NCI-H748 (cell line): ENCODE results near the gene ADAMTS1.

ENCODE experiments used
- DNase-seq: peaks from one replicate; lab custom pipeline; 2025; ENCODE audit not compliant: unreplicated experiment; lab: John Stamatoyannopoulos, UW

The ADAMTS1 gene

DNA sequence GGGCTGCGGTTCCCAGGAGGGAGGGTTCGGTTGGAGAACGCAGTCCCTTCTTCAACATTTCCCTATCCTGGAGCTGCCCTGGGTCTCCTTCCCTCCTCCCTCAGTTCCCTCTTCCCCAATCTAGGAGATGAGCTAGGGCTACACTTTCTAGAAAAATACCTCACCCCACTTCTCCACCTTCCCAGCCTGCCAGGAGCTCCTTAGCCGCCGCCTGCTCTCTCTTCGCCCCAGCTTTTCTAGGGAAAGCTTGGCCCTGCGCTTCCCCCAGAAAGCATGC lies 488 bp upstream of the ADAMTS1 start:
- DNase-seq, result peak; percentile 34

DNA sequence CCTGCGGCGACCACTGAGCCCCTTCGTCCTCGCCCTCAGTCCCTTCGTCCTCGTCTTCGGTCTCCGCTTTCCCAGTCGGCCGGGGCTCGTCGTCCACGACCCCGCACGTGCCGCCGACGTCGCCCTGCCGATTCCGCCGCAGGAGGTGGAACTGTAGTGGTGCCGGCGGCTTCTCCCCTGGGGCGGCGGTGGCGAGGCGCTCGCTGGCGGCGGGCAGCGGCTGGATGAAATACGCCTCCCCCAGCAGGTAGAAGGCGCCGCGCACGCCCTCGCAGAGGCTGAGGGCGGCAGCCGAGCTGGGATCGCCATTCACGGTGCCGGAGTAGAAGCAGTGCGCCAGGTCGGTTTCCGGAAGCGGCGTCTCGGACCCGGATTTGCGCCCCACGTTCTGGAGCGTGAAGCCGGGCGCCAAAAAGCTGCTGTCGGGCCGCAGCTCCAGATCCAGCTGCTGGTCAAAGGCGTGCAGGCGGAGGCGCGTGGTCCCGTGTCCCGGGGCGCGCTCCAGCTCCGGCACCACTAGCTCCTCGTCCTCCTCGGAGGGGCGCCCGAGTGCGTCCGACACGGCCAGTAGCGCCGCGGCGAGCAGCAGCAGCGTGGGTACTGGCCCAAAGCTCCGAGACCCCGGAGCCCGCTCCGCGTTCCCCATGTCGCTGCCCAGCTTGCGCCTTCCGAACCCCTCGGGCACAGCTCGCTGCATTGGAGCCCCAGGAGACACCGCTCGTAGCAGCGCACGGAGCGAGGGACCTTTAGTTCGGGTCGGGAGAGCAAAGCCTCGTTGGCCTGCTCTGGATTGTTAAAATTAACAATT lies 747 bp downstream of the ADAMTS1 start:
- DNase-seq, result peak; percentile 49

DNA sequence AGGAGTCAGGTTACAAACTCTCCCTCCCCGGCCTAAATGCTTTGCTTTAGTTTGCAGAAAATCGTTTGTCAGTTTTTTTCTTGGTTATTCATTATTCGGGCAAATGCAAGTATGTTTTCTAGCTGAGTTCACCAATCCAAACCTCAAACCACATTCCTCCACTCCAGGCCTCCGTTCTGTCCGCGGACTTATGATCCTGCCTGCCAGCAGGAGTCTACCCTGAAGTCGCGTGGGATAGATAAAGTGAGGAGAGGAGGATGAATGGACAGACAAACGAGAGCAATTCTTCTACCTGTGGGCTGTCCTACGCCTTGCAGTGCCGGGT lies 1.3 kb downstream of the ADAMTS1 start:
- DNase-seq, result no peak

DNA sequence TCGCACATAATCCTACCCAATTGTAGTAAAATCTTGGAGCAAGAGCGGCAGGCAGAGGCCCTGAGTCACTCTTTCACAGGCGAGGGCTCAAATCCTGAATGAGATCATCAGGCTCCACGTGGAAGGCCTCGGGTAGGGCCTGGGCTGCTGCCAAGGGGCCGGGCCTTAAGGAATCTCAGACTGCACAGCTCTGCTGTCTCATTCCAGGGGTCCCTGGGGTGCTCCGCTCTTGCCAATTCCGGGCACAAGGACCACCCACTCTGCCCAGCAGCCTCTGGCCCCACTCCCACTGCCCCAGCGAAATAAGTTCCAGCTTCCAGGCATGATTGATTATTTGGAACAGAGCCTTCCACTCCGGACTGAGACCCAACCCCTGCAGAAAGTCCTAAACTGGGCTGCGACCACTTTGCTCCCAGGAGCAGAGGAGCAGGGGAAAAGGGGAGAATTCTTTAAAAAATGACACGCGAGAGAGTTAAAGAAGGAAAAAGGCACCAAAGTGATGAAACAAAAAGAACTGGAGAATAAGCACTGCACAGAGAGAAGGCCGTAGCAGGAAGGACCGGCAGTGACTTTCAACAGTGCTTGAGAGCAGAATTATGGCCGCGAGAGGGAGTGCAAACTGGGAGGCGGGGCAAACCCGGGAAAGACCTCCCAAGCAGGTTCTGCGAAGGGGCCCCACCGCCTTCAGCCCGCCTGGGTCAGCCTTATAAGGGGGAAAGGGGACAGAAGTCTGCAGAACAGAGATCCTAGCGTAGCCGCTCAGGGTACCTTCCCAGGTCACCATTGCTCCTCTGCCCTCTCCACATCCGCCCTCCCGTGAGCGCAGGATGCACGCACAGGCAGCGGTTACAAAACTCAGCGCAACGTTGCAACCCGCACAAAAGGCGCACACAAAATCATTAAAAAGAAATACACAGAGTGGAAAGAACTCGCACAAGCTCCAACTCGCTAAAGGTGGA lies 2.0 kb downstream of the ADAMTS1 start:
- DNase-seq, result peak; percentile 14

DNA sequence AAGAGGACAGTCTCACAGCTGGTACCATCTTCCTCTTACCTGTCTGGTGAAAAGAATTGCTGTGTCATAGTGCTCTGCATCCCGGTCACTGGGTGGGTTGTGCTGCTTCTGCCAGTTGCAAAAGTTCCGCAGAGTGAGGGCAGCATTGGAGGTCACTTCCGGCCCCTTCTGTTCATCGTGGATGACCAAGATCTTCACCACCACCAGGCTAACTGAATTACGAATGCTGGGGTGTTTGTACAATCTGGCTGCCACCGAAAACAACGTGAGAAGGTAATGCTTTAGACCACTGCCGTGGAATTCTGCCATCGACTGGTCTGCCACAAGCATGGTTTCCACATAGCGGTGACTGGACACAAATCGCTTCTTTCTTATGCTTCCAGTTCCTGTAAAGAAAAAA lies 2.9 kb downstream of the ADAMTS1 start:
- DNase-seq, result no peak

DNA sequence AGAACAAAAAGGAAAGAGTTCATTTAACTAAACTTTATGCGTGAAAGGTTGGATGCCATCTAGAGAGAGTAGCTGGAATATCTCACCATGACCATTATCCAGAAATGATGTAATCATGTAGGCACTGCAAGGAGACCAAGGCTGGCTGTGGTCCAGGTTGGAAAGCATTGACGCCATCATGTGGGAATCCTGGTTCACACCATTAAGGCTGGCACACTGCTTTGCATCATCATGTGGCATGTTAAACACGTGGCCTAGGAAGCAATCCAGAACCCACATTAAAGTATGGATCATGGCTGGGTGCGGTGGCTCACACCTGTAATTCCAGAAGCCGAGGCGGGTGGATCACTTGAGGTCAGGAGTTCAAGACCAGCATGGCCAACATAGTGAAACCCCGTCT lies 4.3 kb downstream of the ADAMTS1 start:
- DNase-seq, result peak; percentile 22

DNA sequence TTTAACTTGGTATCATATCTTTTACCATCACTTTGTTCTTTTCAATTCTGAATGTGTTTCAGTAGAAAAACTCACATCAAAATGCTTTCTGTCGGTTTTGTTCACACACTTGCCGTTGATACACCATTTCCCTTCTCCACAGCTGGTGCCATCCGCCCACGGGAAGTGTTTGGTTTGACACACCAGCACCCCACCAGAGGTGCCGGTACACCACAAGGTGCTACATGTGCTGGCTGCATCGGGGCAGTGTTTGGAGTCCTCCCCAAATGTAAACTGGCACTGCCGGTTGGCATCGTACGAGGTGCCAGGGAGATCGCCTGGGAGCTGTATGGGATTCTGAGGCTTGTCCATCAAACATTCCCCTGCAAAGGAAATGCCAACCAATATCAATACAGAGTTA lies 5.0 kb downstream of the ADAMTS1 start:
- DNase-seq, result no peak

DNA sequence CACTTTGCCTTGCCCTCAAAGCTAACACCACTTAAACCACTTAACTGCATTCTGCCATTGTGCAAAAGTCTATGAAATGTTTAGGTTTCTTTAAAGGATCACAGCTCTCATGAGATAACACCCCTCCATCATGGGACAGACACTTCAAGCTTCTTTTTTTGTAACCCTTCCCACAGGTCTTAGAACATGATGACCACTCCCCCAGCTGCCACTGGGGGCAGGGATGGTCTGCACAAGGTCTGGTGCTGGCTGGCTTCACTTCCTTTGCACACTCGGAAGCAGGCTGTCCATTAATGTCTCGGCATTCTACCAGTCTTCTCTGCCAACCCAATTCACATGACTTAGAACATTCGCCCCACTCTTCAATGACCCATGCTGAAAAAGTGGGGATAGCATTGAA lies 7.7 kb downstream of the ADAMTS1 start:
- no peak for DNase-seq

DNA sequence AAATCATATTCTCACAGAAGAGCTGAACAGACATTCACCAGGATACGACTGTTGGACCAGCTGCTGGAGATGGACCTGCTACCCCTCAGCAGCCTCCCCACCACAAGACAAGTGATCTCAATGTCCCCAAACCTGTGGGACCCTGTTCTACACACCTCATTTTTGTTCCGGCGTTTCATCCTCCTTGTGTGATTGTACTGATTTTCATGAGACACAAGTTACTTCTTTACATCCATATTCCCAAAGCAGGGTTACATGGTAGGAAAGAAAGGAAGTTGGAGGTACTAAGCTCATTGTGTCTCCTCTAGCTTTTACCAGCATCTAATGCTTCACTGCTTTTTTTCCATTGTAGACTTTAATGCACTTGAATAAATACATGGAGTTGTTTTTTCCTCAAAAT lies 8.7 kb downstream of the ADAMTS1 start:
- no peak for DNase-seq

DNA sequence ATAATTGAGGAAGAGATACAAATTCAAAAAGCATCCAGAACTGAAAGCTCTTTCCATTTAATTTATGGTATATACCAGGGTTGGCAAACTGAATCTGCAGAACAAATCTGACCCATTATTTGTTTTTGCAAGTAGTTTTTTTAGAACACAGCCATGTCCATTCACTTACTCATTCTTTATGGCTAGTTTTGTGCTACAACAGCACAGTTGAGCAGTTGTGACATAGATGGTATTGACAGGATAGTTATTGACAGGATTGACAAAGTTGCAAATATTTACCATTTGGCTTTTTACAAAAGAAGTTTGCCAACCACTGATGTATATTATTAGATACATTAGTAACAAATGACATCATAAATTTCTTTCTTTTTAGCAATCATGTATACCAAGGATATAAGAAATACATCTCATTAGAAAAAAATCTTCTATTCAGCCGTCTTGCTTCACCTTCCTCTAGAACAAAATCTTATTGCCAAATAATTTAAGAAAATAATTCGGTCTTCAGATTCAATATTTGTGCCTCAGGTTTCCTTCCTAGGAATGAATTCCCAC lies 9.4 kb downstream of the ADAMTS1 start:
- DNase-seq, result no peak

DNA sequence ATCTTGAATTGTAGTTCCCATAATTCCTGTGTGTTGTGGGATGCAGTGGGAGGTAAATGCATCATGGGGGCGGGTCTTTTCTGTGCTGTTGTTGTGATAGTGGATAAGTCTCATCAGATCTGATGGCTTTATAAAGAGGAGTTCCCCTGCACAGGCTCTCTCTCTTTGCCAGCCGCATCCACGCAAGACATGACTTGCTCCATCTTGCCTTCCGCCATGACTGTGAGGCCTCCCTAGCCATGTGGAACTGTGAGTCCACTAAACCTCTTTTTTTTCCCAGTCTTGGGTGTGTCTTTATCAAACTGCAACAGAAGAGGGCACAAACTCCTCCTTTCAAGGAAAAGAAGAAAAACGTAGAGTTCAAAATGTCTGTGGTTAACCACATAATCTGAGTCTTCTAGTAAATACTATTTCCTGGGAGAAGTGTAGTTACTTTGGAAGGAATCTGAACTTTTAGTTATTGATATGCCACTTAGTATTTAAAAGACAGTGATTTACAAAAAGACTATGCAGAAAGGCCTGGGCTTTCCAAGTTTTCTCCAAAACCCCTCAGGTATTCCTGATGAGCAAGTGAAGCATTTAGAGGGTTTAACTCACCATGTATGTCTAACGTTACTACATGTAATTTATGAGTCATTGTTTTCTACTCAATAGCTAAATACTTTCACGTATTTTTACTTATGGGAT lies 10.0 kb downstream of the ADAMTS1 start:
- DNase-seq, result no peak

DNA sequence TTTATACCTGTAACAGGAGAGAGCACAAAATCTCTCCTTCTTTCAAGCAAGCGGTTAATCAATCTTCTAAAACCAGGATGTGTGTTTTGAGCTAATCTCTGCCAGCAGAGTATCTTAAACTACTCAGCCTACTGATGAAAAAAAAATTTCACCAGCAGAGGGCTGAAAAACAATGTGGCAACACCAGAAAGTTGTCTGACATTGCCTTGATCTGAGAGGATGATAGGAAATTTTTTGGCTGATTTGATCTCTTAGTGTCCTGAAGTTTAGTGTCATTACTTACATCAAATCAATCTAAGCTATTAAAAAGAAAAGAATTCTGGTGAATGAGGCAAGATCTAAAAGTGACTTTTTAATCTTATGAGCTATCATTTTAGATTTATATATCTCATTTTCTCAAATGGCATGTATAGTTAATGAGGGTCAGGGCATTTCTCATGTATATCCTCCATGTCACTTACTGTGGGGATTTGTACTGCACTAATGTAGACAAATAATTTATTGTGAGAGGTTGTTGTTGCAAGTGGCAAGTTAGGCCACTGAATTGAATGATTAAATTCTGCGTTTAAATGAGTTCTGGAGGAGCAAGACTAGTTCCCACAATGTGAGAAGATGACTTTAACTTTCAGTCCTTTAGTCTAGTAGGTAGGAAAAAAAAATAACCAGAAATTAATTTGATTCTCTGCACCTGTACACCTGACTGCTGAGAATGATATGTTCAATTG lies 10.9 kb downstream of the ADAMTS1 start:
- no peak for DNase-seq

DNA sequence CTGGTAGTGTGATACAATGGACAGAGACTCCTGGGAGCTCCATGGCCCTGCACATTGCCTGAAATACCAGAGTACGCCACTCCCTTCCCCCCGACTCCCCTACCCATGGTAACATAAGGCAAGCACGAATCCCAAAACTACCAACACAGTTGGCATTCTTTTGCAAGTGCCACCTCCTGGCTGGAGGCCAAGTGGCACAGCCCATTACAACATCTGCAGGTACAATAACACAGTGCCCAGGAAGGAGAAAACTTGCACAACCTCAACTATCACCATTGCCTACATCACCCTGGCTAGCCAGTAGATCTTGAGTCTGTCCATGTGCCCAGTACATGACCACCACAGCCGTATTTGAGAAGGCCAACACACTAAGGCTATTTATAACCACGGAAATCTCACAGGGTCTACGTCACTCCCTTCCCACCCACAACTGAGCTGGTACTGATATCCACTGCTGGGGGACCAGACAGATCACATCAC lies 11.7 kb downstream of the ADAMTS1 start:
- no peak for DNase-seq

DNA sequence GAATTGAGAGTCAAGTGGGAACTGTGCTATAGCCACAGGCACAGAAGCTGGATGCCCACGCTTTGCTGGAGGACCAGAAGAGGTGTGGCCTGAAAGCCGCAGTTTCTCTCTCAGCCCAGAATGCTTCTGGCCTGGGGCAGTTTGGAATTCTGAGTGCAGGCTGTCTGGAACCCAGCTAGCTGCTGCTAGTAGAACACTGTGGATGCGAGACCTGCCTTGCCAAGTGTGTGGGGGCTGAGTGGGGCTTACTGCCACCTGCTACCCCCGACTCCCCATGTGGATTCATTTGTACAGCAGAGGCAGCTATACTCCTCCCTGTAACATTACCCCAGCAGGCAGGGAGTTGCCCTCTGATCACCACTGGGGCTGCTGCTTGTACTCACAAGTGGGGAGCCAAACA lies 12.2 kb downstream of the ADAMTS1 start:
- DNase-seq, result no peak

DNA sequence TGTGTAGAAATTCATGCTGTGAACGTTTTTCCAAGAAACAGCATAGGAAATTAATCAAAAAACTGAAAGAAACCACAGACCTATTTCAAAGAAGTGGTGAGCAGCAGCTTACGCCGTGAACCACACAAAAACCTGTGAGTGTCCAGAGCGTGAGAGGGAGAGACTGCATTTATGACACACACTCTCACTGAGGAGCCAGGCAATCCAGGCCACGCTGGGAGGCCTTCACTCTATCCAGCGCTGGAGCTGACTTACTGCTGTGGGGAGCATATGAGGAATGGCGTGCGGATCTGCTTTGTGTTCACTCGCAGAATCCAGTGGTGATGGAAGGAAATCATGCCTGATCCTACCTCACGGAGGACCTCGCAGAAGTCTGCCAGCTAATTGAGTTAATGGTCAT lies 12.7 kb downstream of the ADAMTS1 start:
- no peak for DNase-seq

DNA sequence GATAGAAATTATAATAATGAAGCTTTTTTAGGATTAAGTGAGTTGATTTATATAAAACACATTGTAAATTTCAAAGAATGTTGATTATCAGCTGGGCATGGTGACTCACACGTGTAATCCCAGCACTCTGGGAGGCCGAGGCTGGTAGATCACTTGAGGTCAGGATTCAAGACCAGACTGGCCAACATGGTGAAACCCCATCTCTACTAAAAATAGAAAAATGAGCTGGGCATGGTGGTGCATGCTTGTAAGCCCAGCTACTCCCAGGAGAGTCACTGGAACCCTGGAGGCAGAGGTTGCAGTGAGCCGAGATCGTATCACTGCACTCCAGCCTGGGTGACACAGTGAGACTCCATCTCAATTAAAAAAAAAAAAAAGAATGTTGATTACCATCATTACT lies 18.4 kb downstream of the ADAMTS1 start:
- no peak for DNase-seq

DNA sequence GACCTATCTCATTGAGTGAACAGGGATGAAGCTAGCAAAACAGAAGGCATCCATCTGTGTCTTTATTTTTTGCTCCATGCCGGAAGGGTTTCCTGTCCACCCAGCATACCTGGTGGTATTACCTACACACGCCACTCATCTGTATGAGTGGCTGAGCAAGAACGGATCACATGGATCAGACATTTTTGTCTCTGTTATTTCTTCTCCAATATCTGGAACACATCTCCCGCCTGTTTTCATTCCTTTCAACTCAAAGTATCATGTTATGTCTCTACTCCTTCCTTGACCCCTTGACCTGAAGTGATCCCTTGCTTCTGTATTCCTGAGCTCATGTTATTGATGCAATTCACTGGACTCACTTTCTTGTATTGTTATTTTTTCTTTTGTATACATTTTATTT lies 24.7 kb downstream of the ADAMTS1 start:
- no peak for DNase-seq

DNA sequence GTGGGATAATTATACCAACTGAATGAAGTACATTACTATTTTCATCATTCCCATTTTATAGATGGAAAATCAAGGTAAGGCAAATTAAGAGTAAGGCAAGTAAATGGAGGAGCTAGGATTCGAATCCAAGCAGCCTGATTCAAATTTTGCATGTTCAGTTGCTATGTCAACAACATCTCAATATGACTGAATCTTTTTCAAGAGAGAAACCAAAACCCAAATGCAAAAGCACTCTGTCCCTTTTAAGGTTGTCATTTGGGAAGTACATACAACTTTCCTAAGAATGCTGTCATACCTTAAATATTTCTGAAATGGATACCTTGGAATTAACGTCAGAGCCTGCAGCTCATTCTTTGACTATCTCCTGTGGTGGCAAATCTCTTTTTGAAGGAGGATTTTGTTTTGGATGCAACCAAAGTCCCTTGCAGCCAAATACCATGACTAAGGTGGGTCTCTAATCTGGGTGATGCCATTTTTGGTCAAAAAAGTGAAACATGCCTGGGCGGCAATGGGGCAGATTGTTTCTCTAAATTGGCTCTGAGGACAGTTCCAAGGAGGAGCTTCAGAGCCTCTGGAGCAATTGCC lies 25.4 kb downstream of the ADAMTS1 start:
- DNase-seq, result no peak

DNA sequence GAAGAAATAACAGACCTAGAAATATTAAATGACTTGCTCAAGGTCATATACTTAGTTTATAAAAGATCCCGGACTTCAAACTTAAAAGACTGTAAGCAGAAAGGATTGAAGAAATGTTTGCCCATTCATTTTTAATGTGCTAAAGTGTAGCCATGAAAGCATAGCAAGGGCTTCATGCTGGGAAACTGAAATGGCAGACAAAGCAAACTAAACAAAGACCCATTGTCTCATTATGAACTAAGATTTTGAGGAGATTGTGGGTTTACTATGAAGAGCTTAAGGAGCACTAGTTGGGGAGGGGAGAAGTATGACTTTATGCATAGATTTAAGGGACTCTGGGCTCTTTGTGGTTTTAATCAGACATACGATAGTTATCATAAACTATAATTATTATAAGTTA lies 26.3 kb downstream of the ADAMTS1 start:
- DNase-seq, result peak; percentile 2

DNA sequence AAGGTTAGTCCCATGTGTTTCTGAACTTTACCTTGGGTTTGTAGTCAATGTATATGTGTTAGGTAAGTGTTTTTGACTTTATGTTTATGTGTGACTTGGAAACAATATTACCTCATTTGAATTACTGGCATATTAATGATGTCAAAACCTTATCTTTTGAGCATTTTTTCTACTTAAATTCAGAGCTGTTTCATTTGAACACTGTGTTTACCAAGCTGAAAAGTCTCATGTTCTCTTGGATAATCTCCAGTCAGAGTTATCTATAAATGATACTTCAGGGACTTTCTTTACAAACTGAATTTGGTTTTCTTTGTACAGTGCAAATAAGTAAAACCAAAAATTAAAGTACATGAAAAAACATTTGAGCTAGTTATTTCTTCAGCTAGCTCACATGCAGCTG lies 30.0 kb downstream of the ADAMTS1 start:
- DNase-seq, result no peak

DNA sequence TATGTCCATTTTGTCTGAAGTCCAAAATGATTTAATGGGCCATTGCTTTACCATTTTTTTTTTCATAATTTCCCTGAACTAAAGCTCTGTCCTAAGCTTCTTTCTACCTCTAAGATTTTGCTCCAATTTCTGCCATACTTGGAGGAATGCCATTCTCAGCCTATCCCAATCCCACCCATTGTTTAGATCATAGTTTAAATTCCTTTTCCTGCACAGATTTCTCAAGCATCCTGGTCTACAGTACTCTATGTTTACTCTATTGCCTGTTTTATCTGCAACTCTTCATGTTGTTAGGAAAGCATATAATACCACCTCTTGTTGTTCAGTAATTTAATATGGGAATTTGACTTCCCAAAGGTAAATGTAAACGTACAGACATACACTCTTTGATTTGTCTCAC lies 30.8 kb downstream of the ADAMTS1 start:
- DNase-seq, result no peak
